GM19328 (cell line): ENCODE measurements around the gene CCR6.
A peak's percentile ranks its signal among the peaks of the same experiment; 100 is the strongest.

Source experiments
- ATAC-seq: cut with Tn5 transposase; IDR thresholded peaks from one replicate; pipeline ENCODE4 v1.9.1; 2021; ENCODE audit warnings: mild to moderate bottlenecking, moderate library complexity; ENCODE audit not compliant: unreplicated experiment

The CCR6 gene

GRCh38 chr6:167119670-167120582 is 3.0 kb upstream of the CCR6 start:
- no peak for ATAC-seq

- ATAC-seq: no peak
Observed at GRCh38 chr6:167120583-167120903, 2.4 kb upstream of the CCR6 start.

GRCh38 chr6:167121335-167121841 is 1.5 kb upstream of the CCR6 start:
- ATAC-seq: no peak

GRCh38 chr6:167122041-167122826 is 662 bp upstream of the CCR6 start:
- no peak for ATAC-seq

GRCh38 chr6:167124753-167125152 is 1.9 kb downstream of the CCR6 start:
- ATAC-seq: no peak

- no peak for ATAC-seq
Observed at GRCh38 chr6:167125410-167125809, 2.5 kb downstream of the CCR6 start.

- ATAC-seq: no peak
Observed at GRCh38 chr6:167125855-167126349, 3.0 kb downstream of the CCR6 start.

GRCh38 chr6:167127785-167128531 is 5.1 kb downstream of the CCR6 start:
- ATAC-seq: no peak

GRCh38 chr6:167129159-167129558 is 6.3 kb downstream of the CCR6 start:
- no peak for ATAC-seq

GRCh38 chr6:167129562-167129961 is 6.7 kb downstream of the CCR6 start:
- no peak for ATAC-seq

GRCh38 chr6:167130008-167130677 is 7.2 kb downstream of the CCR6 start:
- peak; percentile 34 for ATAC-seq

GRCh38 chr6:167130712-167131684 is 8.1 kb downstream of the CCR6 start:
- no peak for ATAC-seq

GRCh38 chr6:167134448-167135328 is 11.8 kb downstream of the CCR6 start:
- no peak for ATAC-seq

GRCh38 chr6:167136376-167136775 is 13.5 kb downstream of the CCR6 start:
- no peak for ATAC-seq

GRCh38 chr6:167137081-167137480 is 14.2 kb downstream of the CCR6 start:
- ATAC-seq: no peak

- no peak for ATAC-seq
Observed at GRCh38 chr6:167137881-167138280, 15.0 kb downstream of the CCR6 start.

GRCh38 chr6:167139761-167140160 is 16.9 kb downstream of the CCR6 start:
- ATAC-seq: no peak
